Tibial artery (tissue), 4 donors: ENCODE data around the gene POGZ.
A peak's percentile ranks its signal among the peaks of the same experiment; 100 is the strongest.

Experiments used
- DNase-seq, 2 donors: peaks; one replicate each; pipeline ENCODE4 v3.0.0-alpha.2; 2019
- H3K27ac ChIP-seq, 2 donors: fragments of 200-600 bp; sonication (generic) in 1 of 2; 1 replicate in 1 of 2; 2 replicates in 1 of 2; pipeline ENCODE4 v1.5.1; 2018 to 2019; ENCODE audit warnings: mild to moderate bottlenecking in 1 of 2
- H3K27me3 ChIP-seq, 2 donors: fragments of 200-600 bp; sonication (generic) in 1 of 2; one replicate each; pipeline versions ENCODE4 v1.5.1 to v1.6.0; 2016 to 2019
- H3K36me3 ChIP-seq, 3 donors: fragments of 200-600 bp; sonication (generic) in 2 of 3; one replicate each; pipeline ENCODE4 v1.5.1; 2016 to 2019; ENCODE audit warnings: mild to moderate bottlenecking in 2 of 3
- H3K4me1 ChIP-seq, 4 donors: fragments of 200-600 bp; sonication (generic) in 2 of 4; 1 replicate in 3 of 4; 2 replicates in 1 of 4; pipeline ENCODE4 v1.5.1; 2016 to 2019
- H3K4me3 ChIP-seq, 2 donors: fragments of 200-600 bp; sonication (generic) in 1 of 2; 1 replicate in 1 of 2; 2 replicates in 1 of 2; pipeline ENCODE4 v1.5.1; 2018 to 2019; ENCODE audit warnings: mild to moderate bottlenecking in 2 of 2
- H3K9me3 ChIP-seq, 3 donors: fragments of 200-600 bp; sonication (generic) in 1 of 3; one replicate each; pipeline ENCODE4 v1.5.1; 2016 to 2019
- intact Hi-C: fragments of 100-400 bp; cut with DNase I; formaldehyde crosslinking; loops from one replicate; pipeline ENCODE4 v1.15.0; 2023; ENCODE audit warnings: low total_unique reads
- TF ChIP-seq, protein P1 (sequence below), 2 experiments: fragments of 200-600 bp in 1 of 2; fragments of 450-650 bp in 1 of 2; IDR thresholded peaks; one replicate each; pipeline ENCODE4 v1.5.1; 2017 to 2019; ENCODE audit warnings: antibody characterized with exemption in 2 of 2, mild to moderate bottlenecking in 1 of 2, moderate library complexity in 1 of 2

The POGZ gene

DNA sequence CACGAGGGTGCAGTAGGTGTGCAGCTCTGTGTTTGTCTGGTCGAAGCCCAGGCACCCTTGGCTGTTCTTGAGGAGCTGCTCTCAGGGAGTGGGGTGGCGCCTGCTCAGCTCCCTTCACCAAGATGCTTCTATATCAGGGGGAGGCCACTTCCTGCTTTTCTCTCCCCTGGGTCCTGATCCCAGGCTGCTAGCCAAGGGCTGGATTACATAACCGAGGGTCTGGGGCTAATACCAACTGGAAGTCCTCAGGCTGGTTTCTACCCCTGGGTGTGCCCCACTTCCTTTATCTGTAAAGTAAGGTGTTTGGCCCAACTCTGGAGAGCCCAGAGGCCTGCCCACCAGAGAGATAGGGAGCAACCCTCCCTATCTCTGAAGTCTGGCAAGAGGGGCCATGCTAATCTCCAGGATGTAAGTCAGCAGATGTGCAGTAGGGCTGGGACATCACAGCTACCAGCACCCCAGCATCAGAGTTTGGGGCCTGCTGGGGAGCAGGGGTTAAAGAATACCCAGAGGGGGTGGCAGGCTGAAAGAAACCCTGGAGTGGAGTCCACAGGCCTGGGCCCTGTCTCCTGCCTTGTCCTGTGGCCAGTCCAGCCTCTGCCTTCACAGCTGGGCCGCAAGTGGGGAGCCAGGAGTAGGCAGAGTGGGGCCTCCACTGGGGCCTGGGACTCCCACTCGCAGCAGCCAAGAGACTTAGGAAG lies 88.9 kb downstream of the POGZ start:
- TF ChIP-seq, protein P1, sequence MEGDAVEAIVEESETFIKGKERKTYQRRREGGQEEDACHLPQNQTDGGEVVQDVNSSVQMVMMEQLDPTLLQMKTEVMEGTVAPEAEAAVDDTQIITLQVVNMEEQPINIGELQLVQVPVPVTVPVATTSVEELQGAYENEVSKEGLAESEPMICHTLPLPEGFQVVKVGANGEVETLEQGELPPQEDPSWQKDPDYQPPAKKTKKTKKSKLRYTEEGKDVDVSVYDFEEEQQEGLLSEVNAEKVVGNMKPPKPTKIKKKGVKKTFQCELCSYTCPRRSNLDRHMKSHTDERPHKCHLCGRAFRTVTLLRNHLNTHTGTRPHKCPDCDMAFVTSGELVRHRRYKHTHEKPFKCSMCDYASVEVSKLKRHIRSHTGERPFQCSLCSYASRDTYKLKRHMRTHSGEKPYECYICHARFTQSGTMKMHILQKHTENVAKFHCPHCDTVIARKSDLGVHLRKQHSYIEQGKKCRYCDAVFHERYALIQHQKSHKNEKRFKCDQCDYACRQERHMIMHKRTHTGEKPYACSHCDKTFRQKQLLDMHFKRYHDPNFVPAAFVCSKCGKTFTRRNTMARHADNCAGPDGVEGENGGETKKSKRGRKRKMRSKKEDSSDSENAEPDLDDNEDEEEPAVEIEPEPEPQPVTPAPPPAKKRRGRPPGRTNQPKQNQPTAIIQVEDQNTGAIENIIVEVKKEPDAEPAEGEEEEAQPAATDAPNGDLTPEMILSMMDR (IDR thresholded peaks at IDR 0.05), result no peak
- peaks cover 0 to 60% (median 44%) of the 10 kb centered on the region in 4 donors for H3K4me1 ChIP-seq
- intact Hi-C loops, result no loop called here
- peak in 1 of 2 donors; percentile 36 for DNase-seq
- no peaks in the 10 kb centered on the region for H3K27me3 ChIP-seq
- H3K27ac ChIP-seq, result peak overlapping the region; percentile 71 to 88
- H3K9me3 ChIP-seq, result no peaks in the 10 kb centered on the region
- peak overlapping the region in 1 of 2 donors; percentile 58 for H3K4me3 ChIP-seq
- peaks cover 11 to 29% (median 23%) of the 10 kb centered on the region in 3 donors for H3K36me3 ChIP-seq

- peaks cover 18 to 36% (median 31%) of the 10 kb centered on the region in 3 donors for H3K36me3 ChIP-seq
- peaks cover 0 to 60% (median 44%) of the 10 kb centered on the region in 4 donors for H3K4me1 ChIP-seq
- peak overlapping the region; percentile 71 to 88 for H3K27ac ChIP-seq
- intact Hi-C loops, result no loop called here
- TF ChIP-seq, protein P1 (IDR thresholded peaks at IDR 0.05), result no peak
- H3K4me3 ChIP-seq, result no peak overlapping the region
- no peaks in the 10 kb centered on the region for H3K27me3 ChIP-seq
- no peaks in the 10 kb centered on the region for H3K9me3 ChIP-seq
- no peak for DNase-seq
Measured at GRCh38 chr1:151369621-151370048, 89.7 kb downstream of the POGZ start.

DNA sequence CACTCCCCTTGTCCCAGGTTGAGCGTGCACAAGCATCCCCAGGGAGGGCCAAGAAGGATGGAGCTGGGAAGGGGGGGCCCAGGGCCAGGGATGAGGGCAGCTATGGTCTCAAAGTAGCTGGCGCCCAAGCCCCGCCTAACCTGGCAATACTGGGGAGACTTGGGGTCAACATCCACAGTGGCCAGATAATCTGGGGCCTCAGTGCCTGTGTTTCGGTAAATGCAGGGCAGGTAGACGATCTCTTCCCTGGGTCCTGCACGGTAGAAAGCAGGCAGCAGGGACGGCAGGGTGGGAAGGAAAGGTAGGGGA lies 90.0 kb downstream of the POGZ start:
- Histone ChIP-seq H3K36me3 (peaks cover 22 to 40% (median 34%) of the 10 kb centered on the region in 3 donors), H3K27me3 (no peaks in the 10 kb centered on the region), H3K9me3 (no peaks in the 10 kb centered on the region), H3K4me3 (no peak overlapping the region), H3K27ac (peak overlapping the region; percentile 71 to 88), H3K4me1 (peaks cover 0 to 60% (median 44%) of the 10 kb centered on the region in 4 donors)
- TF ChIP-seq, protein P1 (IDR thresholded peaks at IDR 0.05), result no peak
- intact Hi-C loops, result no loop called here
- no peak for DNase-seq

DNA sequence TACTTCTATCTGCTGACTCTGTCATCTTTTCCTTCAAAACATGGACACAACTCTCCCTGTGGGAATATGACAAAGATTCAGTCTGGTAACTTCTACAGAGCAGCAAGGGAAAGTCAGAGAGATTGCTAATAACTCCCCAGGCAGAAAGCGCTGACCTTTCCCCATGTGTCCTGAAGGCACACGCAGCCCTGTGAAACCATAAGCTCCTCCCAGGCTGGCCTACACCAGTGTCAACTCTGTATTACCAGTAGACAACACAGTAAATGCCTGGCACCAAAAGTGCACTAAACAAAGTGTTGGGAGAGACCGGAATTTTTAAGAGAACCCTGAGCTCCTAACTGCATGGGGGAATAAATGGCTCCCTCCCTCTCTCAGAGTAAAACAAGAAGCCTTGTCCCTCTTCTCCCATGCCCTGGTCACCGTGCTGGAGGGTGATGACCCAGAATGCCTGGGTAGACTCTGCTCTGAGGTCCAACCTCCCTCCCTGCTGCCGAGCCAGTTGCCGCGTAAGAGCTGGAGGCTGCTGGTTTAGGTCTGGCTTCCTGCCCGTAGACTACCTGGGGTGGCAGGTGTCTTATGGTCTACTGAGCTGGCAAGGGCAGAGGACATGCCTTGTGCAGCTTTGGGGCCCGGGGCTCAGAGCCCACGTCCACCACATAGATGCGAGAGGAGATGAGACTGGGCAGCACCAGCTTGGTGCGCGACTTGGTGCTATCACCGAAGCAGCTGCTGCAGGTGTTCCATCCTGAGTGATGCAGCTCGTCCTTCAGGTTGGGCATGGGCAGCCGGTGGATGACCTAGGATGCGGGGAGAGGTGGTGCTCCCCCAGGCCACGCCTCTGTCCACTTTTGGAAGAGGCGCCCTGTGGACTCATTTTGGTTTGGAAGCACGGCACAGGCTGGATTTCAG lies 90.6 kb downstream of the POGZ start:
- Histone ChIP-seq H3K4me3 (no peak overlapping the region), H3K36me3 (peaks cover 28 to 46% (median 37%) of the 10 kb centered on the region in 3 donors), H3K27ac (no peak overlapping the region), H3K27me3 (no peaks in the 10 kb centered on the region), H3K4me1 (peaks cover 0 to 59% (median 44%) of the 10 kb centered on the region in 4 donors), H3K9me3 (no peaks in the 10 kb centered on the region)
- DNase-seq, result no peak
- intact Hi-C loops, result no loop called here
- TF ChIP-seq, protein P1 (IDR thresholded peaks at IDR 0.05), result no peak

GRCh38 chr1:151367658-151368392 lies 91.5 kb downstream of the POGZ start:
- DNase-seq, result no peak
- no peak overlapping the region for H3K27ac ChIP-seq
- peaks cover 31 to 52% (median 37%) of the 10 kb centered on the region in 3 donors for H3K36me3 ChIP-seq
- H3K4me1 ChIP-seq, result peaks cover 0 to 52% (median 37%) of the 10 kb centered on the region in 4 donors
- H3K4me3 ChIP-seq, result no peak overlapping the region
- H3K27me3 ChIP-seq, result no peaks in the 10 kb centered on the region
- TF ChIP-seq, protein P1 (IDR thresholded peaks at IDR 0.05), result no peak
- no peaks in the 10 kb centered on the region for H3K9me3 ChIP-seq
- intact Hi-C loops, result no loop called here
